ENCODE results near the gene PSMG2.

PSMG2 gene

GRCh38 chr18:12766986-12767433 lies 64.2 kb downstream of the PSMG2 start:
- no peak for DNase-seq

GRCh38 chr18:12767580-12768155 lies 64.8 kb downstream of the PSMG2 start:
- DNase-seq = no peak

GRCh38 chr18:12768625-12769024 lies 65.8 kb downstream of the PSMG2 start:
- no peak for DNase-seq

- DNase-seq = no peak
Measured at GRCh38 chr18:12769136-12769535, 66.3 kb downstream of the PSMG2 start.

GRCh38 chr18:12769644-12770440 lies 67.0 kb downstream of the PSMG2 start:
- DNase-seq = no peak

- DNase-seq = no peak
Measured at GRCh38 chr18:12770469-12771219, 67.8 kb downstream of the PSMG2 start.

- no peak for DNase-seq
Measured at GRCh38 chr18:12772111-12772510, 69.3 kb downstream of the PSMG2 start.

- no peak for DNase-seq
Measured at GRCh38 chr18:12773369-12773768, 70.5 kb downstream of the PSMG2 start.

- DNase-seq = no peak
Measured at GRCh38 chr18:12774982-12775381, 72.1 kb downstream of the PSMG2 start.

Measured in NCI-H446 (cell line).